ENCODE measurements around the gene LYVE1.

LYVE1 gene

GRCh38 chr11:10591741-10592140, 23.3 kb upstream of the LYVE1 start:
- DNase-seq: no peak

GRCh38 chr11:10590218-10590915, 21.9 kb upstream of the LYVE1 start:
- no peak for DNase-seq

DNA sequence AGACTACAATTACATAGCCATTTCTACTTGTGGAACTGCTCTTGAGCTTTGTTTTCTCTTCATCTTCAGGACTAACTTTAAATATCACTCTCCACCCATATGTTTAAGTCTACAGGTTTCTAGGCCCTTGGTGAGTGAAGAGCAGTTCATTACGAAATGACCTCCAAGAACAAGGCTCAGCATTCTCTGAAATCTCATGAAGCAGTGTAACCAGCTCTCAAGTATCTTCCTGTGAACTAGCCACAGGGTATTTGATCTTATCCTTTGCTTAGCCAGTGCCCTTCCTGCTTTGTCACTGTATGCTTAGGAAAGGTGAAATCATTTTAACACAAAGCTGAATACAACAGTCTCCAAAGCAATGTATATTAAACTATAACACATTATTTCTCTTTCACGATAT, 20.4 kb upstream of the LYVE1 start:
- DNase-seq: no peak

DNA sequence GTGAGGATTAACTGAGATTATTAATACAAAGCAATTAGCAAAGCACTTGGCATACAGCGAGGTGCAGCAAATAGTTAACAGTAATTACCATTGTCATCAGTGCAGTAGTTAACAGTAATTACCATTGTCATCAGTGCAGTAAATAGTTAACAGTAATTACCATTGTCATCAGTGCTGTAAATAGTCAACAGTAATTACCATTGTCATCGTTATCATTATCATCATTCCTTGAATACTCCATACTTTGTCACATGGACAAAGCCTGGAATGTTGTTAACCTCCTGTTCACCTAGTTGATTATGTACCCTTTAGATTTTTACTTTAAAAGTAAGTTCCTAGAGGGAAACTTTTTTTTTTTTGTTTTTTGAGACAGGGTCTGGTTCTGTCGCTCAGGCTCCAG, 19.5 kb upstream of the LYVE1 start:
- DNase-seq: no peak

- no peak for DNase-seq
These were observed 18.9 kb upstream of the LYVE1 start for GRCh38 chr11:10587388-10587787.

DNA sequence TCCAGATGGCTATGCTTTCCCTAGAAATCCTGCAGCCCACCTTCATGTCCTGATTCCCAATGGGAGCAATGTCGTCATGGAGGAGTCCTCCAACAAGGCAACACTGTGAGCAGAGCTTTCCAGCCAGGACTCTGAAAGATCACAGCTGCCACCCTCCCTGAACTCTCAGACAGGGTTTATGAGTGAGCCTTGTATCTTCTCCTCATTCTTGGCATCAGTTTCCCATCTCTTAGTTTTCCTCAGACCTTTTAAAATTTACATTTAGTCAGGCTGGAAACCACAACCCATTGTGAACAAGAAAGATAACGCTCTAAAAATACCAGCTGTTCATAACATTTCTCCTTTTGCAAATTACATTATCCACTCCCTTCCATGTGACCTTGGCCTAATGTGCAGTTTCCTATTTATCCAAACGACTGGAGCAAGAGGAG, 15.6 kb upstream of the LYVE1 start:
- no peak for DNase-seq

DNA sequence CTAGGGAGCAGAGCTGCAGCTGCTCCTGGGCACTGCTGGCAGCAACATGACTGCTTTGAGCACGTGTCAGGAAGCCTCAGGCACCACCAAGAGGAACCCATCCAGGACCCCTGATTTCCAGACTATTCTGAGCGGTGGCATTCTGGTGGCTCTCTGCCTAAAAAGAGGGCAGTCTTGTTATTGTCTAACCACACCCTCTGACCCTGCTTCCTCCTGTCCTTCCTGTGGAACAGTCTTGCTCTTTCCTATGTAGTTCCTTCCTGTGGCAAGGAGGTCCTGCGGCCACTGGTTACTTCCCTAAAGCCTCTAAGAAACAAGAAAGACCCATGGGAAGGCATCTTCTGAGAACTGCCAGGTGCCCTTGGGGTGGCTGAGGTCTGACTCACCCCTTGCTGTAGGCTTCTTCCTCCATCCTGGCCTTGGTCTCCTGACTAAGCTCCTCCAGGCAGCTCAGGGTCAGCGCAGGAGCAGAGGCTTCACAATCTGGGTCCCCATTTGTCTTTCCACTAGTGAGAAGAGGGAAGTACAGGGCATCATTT, 13.1 kb upstream of the LYVE1 start:
- DNase-seq: no peak

DNA sequence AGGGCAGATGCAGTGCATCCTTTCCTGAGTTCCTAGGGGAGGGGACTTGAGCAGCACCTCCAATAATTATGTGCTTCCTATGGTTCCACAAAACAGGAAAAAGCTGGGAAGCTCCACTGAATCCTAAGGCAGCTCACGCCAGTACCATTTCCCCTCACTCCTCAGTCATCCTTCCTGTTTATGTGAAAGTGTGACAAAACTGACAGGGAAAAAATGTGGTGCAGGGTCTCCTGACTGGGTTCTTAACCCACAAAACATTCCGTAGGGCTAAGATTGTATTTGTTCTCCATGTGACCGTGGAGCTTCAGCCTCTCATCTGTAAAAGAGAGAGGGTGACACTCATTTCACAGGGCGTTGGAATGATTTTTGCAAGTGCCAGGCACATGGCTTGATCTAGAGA, 12.2 kb upstream of the LYVE1 start:
- DNase-seq: no peak

GRCh38 chr11:10579700-10580099, 11.2 kb upstream of the LYVE1 start:
- DNase-seq: no peak

- no peak for DNase-seq
These were observed 7.6 kb upstream of the LYVE1 start for GRCh38 chr11:10576035-10576398.

- no peak for DNase-seq
These were observed 7.0 kb upstream of the LYVE1 start for GRCh38 chr11:10575346-10576034.

DNA sequence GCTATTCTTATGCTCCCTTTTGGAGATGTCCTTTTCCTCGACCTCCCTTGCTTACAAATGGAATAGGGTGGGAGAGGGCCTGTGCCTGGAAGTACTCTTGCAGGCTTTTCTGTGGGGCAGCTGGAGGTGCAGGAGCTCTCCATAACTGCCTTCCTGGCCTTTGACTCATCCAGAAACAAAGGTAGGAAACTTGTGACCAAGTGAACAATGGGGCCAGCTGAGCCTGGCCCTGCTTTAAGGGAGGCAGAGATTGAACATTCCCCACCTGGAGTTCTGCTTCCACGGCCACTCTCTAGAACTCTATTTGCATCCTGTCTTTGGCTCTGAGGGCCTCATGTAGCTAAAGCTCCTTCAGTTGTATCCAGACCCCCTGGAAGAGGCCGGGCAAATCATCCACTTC, 5.1 kb upstream of the LYVE1 start:
- DNase-seq: no peak

GRCh38 chr11:10573028-10573427, 4.6 kb upstream of the LYVE1 start:
- DNase-seq: no peak

- no peak for DNase-seq
These were observed 4.1 kb upstream of the LYVE1 start for GRCh38 chr11:10572533-10572932.

GRCh38 chr11:10567446-10567845, 1.0 kb downstream of the LYVE1 start:
- no peak for DNase-seq

DNA sequence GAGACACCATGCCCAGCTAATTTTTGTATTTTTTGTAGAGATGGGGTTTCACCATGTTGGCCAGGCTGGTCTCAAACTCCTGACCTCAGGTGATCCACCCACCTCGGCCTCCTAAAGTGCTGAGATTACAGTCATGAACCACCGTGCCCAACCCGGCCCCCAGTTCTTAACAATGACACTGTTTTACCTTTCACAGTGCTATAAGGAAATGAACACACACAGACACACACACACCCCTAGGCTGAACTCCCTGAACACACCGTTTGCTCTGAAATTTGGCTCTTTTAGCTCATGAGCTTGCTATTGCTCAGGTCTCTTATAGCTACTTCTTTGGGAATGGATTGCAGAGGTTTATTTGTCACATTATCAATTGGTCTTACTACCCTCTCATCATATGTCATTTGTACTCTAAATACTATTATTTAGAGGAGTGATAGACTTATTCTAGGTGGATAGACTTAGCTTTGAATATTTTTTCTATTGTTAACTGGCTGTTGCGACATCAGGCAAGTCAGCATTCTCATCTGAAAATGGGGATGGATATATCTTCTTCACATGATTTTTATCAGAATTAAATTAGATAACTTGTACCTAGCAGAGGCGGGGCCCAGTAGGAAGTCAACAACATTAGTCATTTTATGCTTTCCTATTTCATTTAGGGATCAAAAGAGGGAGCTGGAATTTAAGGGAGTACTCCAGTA, 2.1 kb downstream of the LYVE1 start:
- DNase-seq: no peak

DNA sequence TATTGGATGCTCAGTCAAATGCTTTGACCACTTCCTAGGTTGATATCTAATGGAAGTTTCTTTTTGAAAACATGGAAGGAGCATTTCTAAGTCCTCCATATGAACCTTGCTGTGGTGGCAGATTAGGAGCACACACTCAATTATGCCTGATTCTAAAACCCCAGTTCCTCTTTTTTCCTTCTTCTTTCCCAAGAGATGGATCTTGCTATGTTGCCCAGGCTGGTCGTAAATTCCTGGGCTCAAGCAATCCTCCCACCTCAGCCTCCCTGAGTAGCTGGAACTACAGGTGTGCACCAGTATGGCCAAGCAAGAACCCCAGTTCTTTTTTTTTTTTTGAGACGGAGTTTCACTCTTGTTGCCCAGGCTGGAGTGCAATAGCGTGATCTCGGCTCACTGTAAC, 3.0 kb downstream of the LYVE1 start:
- DNase-seq: no peak

DNA sequence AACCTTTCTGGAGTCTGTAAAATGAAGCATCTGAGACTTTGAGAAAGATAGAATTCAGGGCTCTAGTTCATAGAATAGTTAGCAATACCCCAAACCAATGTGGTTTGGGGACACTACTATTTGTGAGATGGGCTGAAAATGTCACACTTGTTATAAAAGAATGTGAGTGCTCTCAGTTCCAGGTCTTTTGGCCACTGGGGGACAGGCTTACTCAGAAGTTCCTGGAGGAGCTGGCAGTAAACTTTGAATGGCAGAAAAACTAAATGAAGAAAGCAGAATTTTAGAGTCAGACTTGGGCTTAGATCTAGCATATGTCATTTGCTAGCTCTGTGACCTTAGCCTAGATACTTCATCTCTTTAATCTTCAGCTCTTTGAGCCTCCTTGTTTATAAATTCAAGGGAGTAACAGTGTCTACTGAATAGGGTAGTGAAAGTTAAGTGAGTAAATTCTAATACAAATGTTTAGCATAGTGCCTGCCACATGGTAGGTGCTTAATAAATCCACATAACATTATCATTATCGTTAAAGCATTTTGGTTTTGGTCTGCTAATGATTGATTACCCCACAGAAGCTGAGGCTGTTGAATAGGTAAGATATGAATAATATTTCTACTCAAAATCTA, 3.7 kb downstream of the LYVE1 start:
- no peak for DNase-seq

- DNase-seq: no peak
These were observed 4.4 kb downstream of the LYVE1 start for GRCh38 chr11:10564030-10564429.

DNA sequence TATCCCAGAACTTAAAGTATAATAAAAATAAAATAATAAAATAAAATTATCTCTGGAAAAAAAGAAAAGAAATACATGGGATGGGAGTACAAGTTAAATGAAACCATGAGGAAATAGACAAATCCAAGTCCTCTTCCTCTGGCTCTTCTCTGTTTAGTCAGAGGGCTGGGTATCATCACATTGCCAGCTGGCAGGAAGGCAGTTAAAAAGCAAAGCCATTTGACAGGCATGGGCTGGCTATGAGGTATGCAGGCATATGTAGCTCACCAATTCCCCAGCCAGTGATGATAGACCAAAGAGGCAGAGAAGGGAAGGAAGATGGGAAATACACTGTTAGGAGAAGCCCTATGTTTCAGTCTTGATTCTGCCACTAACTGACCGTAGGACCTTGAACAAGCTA, 6.5 kb downstream of the LYVE1 start:
- DNase-seq: no peak

DNA sequence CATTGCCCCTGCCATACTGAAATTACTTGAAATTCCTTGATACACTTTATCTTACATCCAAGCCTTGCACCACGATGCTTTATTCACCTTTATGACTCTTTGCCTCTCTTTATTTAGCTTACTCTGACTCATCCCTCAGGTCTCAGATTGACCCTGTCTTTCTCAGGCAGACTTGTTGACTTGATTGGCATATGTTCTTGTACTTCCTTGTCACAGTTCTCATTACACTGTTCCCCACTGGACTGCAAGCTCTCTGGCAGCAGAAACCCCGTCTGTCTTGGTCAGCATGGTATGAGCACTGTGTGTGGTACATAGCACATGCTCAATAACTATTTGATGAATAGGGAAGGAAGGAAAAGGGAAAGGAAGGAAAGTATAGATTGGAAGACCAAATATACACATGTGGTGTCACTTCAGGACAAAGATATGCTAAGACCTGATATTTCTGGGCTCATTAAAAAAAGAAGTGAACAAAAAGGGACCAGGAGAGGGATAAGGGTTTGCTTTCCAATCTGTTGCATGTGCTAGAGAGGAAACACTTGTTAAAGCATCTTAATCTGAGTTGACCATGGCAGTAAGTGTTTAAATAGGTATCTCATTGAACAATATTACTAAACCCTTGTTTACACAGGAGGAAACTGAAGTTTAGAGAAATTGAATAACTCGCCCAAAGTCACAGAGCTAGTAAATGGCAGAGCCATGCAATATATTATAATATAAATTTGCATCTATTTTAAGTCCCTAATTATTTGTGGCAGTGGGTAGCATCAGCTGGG, 7.2 kb downstream of the LYVE1 start:
- DNase-seq: no peak

DNA sequence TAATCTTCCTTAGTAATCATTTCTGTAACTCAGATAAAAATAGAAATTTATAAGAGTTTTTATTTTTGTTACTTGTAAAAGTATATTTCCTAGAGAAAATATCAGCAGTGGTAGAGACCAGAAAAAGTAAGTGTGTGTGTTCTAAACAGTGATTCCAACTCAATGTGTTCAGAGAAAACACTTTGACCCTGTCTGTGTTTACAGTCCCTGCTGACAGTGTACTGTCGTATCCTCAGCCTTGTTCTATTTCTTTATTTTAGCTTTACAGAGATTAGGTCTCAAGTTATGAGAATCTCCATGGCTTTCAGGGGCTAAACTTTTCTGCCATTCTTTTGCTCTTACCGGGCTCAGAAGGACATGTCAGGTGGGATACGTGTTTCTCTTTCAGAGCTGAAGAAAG, 10.2 kb downstream of the LYVE1 start:
- no peak for DNase-seq

DNA sequence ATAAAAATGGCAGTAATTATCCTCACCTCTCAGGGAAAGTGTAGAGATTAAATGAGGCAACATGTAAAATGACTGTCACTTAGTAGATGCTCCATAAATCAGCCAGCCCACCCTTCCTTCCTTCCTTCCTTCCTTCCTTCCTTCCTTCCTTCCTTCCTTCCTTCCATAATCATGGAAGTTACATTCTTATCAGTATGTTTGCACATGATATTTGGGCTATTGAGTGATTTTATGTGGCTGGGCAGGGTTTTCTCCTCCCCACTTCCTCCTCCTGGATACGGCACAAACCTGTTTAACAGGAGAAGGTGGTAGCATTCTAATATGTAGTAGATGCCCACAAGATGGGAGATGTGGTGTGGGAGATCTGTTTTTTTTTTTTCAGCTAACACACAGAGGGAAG, 11.9 kb downstream of the LYVE1 start:
- no peak for DNase-seq
